Fibroblast of lung (primary cell): Measurements from ENCODE around the gene CIDEC. TPM values are rescaled to one million over a fixed set of nuclear protein-coding genes. Genes with fewer than 3 reads are reported as not detected.

Source experiments
- DNase-seq, 2 donors: peaks; one replicate each; pipeline versions ENCODE4 v3.0.0 to v3.0.0-alpha.2; 2010; ENCODE audit warnings: low read depth in 2 of 2
- H2AFZ ChIP-seq: 2 replicates; pipeline ENCODE4 v1.5.1; 2012; ENCODE audit warnings: low read length, control low read depth, inconsistent platforms
- H3K27ac ChIP-seq: 2 replicates; pipeline ENCODE4 v1.5.1; 2011; ENCODE audit warnings: low read length, control low read depth; ENCODE audit not compliant: insufficient read depth
- H3K27me3 ChIP-seq: 2 replicates; pipeline ENCODE4 v1.5.1; 2011; ENCODE audit warnings: mild to moderate bottlenecking, low read length; ENCODE audit not compliant: control insufficient read depth, insufficient read depth
- H3K36me3 ChIP-seq: 2 replicates; pipeline ENCODE4 v1.5.1; 2011; ENCODE audit warnings: low read length; ENCODE audit not compliant: control insufficient read depth, insufficient read depth
- H3K4me1 ChIP-seq: 2 replicates; pipeline ENCODE4 v1.5.1; 2011; ENCODE audit warnings: low read length; ENCODE audit not compliant: control insufficient read depth, insufficient read depth; ENCODE audit errors: extremely low read depth
- H3K4me2 ChIP-seq: 2 replicates; pipeline ENCODE4 v1.5.1; 2011; ENCODE audit warnings: low read length, control low read depth; ENCODE audit not compliant: insufficient read depth; ENCODE audit errors: extremely low read depth
- H3K4me3 ChIP-seq, 4 experiments: fragments of 200-600 bp in 1 of 4; sonication (generic) in 1 of 4; replicated peaks in 1 of 4; 2 replicates each; pipeline ENCODE4 v1.5.1; 2011 to 2016; ENCODE audit warnings: low read length in 4 of 4, low read depth in 3 of 4, mild to moderate bottlenecking in 3 of 4, control low read depth in 2 of 4, inconsistent platforms in 1 of 4, mixed read lengths in 1 of 4; ENCODE audit not compliant: insufficient read depth in 1 of 4; ENCODE audit errors: control extremely low read depth in 1 of 4
- H3K79me2 ChIP-seq: 2 replicates; pipeline ENCODE4 v1.5.1; 2012; ENCODE audit warnings: mild to moderate bottlenecking, low read length, inconsistent platforms; ENCODE audit not compliant: control insufficient read depth, insufficient read depth
- H3K9ac ChIP-seq: 2 replicates; pipeline ENCODE4 v1.5.1; 2011; ENCODE audit warnings: mild to moderate bottlenecking, low read length, control low read depth; ENCODE audit not compliant: insufficient read depth
- H3K9me3 ChIP-seq: 2 replicates; pipeline ENCODE4 v1.5.1; 2012; ENCODE audit warnings: low read depth, low read length; ENCODE audit not compliant: control insufficient read depth, insufficient read depth
- H4K20me1 ChIP-seq: 2 replicates; pipeline ENCODE4 v1.5.1; 2011; ENCODE audit warnings: low read length; ENCODE audit not compliant: control insufficient read depth, insufficient read depth; ENCODE audit errors: extremely low read depth
- EZH2 ChIP-seq: IDR thresholded peaks from 2 replicates; pipeline ENCODE4 v1.5.1; 2012; ENCODE audit warnings: low read length, control low read depth, mild to moderate bottlenecking; ENCODE audit errors: missing control alignments
- polyA plus RNA-seq, 2 donors: library from polyadenylated mRNA; depleted of rRNA in 1 of 2; stranded (reverse) in 1 of 2; unstranded in 1 of 2; fragments of >200 nt; gene quantifications; 2 replicates each; pipeline ENCODE4 v1.2.1, GENCODE V29; 2011 to 2012; ENCODE audit warnings: missing spikeins in 1 of 2
- total RNA-seq: library from RNA; depleted of rRNA; stranded (reverse); fragments of >200 nt; gene quantifications from 2 replicates; pipeline ENCODE4 v1.2.1, GENCODE V29; 2014
- TF ChIP-seq, protein P1 (sequence below), 2 donors: IDR thresholded peaks in 1 of 2; conservative IDR thresholded peaks in 1 of 2; 1 replicate in 1 of 2; 2 replicates in 1 of 2; pipeline ENCODE4 v1.5.1; 2011 to 2012; ENCODE audit warnings: low read length in 2 of 2, control low read depth in 1 of 2, inconsistent platforms in 1 of 2, low read depth in 1 of 2, mild to moderate bottlenecking in 1 of 2

CIDEC gene
- total and polyA plus RNA-seq, 2 donors (not counting 1 experiment from before 2014, with no cell fraction given): 0.08 to 0.17 TPM

DNA sequence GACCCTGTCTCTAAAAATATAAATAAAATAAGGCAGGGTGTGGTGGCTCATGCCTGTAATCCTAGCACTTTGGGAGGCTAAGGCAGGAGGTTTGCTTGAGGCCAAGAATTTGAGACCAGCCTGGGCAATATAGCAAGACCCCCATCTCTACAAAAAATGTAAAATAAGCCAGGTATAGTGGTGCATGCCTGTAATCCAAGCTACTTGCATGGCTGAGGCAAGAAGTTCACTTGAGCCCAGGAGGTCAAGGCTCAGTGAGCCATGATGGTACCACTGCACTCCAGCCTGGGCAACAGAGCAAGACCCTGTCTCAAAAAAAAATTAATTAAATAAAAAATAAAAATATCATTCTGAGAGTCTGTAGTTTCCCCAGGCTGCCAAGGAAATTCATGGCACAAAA lies 6.3 kb upstream of the CIDEC start:
- Histone ChIP-seq H4K20me1 (no peaks in the 10 kb centered on the region), H3K79me2 (peaks cover 9% of the 10 kb centered on the region), H3K9me3 (no peaks in the 10 kb centered on the region), H3K27me3 (no peaks in the 10 kb centered on the region), H3K36me3 (no peaks in the 10 kb centered on the region), H3K4me2 (no peak overlapping the region), H3K4me3 (no peak overlapping the region), H3K27ac (no peak overlapping the region), H3K9ac (no peak overlapping the region), H3K4me1 (peaks cover 5% of the 10 kb centered on the region), H2AFZ (no peak overlapping the region)
- TF ChIP-seq, protein P1, sequence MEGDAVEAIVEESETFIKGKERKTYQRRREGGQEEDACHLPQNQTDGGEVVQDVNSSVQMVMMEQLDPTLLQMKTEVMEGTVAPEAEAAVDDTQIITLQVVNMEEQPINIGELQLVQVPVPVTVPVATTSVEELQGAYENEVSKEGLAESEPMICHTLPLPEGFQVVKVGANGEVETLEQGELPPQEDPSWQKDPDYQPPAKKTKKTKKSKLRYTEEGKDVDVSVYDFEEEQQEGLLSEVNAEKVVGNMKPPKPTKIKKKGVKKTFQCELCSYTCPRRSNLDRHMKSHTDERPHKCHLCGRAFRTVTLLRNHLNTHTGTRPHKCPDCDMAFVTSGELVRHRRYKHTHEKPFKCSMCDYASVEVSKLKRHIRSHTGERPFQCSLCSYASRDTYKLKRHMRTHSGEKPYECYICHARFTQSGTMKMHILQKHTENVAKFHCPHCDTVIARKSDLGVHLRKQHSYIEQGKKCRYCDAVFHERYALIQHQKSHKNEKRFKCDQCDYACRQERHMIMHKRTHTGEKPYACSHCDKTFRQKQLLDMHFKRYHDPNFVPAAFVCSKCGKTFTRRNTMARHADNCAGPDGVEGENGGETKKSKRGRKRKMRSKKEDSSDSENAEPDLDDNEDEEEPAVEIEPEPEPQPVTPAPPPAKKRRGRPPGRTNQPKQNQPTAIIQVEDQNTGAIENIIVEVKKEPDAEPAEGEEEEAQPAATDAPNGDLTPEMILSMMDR (conservative IDR thresholded peaks at IDR 0.05 in 1 of 2, IDR thresholded peaks at IDR 0.05 in 1 of 2; ENCODE audit: low read depth in 1 of 2, low read length in 2 of 2): no peak
- no peak for TF ChIP-seq EZH2
- DNase-seq: no peak

- H2AFZ ChIP-seq: no peak overlapping the region
- peaks cover 5% of the 10 kb centered on the region for H3K4me1 ChIP-seq
- H3K4me3 ChIP-seq: no peak overlapping the region
- H3K9ac ChIP-seq: no peak overlapping the region
- H3K27ac ChIP-seq: peak overlapping the region; percentile 43
- H3K36me3 ChIP-seq: no peaks in the 10 kb centered on the region
- H4K20me1 ChIP-seq: no peaks in the 10 kb centered on the region
- H3K79me2 ChIP-seq: no peaks in the 10 kb centered on the region
- no peaks in the 10 kb centered on the region for H3K9me3 ChIP-seq
- TF ChIP-seq, protein P1 (conservative IDR thresholded peaks at IDR 0.05 in 1 of 2, IDR thresholded peaks at IDR 0.05 in 1 of 2; ENCODE audit: low read depth in 1 of 2, low read length in 2 of 2): no peak
- no peak for TF ChIP-seq EZH2
- peak overlapping the region; percentile 41 for H3K4me2 ChIP-seq
- H3K27me3 ChIP-seq: no peaks in the 10 kb centered on the region
- peak; percentile 77 to 88 for DNase-seq
Observed at GRCh38 chr3:9884555-9885165, 4.6 kb upstream of the CIDEC start.

GRCh38 chr3:9883706-9884554 lies 3.9 kb upstream of the CIDEC start:
- peak overlapping the region; percentile 28 for H3K4me2 ChIP-seq
- H3K4me1 ChIP-seq: peaks cover 5% of the 10 kb centered on the region
- H3K27ac ChIP-seq: peak overlapping the region; percentile 43
- no peaks in the 10 kb centered on the region for H3K79me2 ChIP-seq
- no peak overlapping the region for H3K4me3 ChIP-seq
- H3K9me3 ChIP-seq: no peaks in the 10 kb centered on the region
- no peak overlapping the region for H2AFZ ChIP-seq
- H3K36me3 ChIP-seq: no peaks in the 10 kb centered on the region
- no peaks in the 10 kb centered on the region for H3K27me3 ChIP-seq
- no peak overlapping the region for H3K9ac ChIP-seq
- peak; percentile 36 to 57 for DNase-seq
- TF ChIP-seq EZH2: no peak
- TF ChIP-seq, protein P1 (conservative IDR thresholded peaks at IDR 0.05 in 1 of 2, IDR thresholded peaks at IDR 0.05 in 1 of 2; ENCODE audit: low read depth in 1 of 2, low read length in 2 of 2): no peak
- H4K20me1 ChIP-seq: no peaks in the 10 kb centered on the region
